Peyer's patch (tissue), 4 donors: ENCODE data around the gene ABCC4.

Experiments used
- POLR2A ChIP-seq, 2 donors: fragments of 450-650 bp; IDR thresholded peaks; one replicate each; pipeline ENCODE4 v1.5.1; 2017; ENCODE audit warnings: antibody characterized with exemption in 2 of 2, mild to moderate bottlenecking in 2 of 2, moderate library complexity in 2 of 2
- TF ChIP-seq, protein P1 (sequence below), 6 experiments: fragments of 450-650 bp in 4 of 6; fragments of 200-600 bp in 2 of 6; sonication (generic) in 1 of 6; IDR thresholded peaks; one replicate each; pipeline ENCODE4 v1.5.1; 2017 to 2019; ENCODE audit warnings: antibody characterized with exemption in 6 of 6, mild to moderate bottlenecking in 3 of 6, moderate library complexity in 1 of 6

GRCh38 chr13:95253033-95253432 lies 48.2 kb downstream of the ABCC4 start:
- TF ChIP-seq, protein P1, sequence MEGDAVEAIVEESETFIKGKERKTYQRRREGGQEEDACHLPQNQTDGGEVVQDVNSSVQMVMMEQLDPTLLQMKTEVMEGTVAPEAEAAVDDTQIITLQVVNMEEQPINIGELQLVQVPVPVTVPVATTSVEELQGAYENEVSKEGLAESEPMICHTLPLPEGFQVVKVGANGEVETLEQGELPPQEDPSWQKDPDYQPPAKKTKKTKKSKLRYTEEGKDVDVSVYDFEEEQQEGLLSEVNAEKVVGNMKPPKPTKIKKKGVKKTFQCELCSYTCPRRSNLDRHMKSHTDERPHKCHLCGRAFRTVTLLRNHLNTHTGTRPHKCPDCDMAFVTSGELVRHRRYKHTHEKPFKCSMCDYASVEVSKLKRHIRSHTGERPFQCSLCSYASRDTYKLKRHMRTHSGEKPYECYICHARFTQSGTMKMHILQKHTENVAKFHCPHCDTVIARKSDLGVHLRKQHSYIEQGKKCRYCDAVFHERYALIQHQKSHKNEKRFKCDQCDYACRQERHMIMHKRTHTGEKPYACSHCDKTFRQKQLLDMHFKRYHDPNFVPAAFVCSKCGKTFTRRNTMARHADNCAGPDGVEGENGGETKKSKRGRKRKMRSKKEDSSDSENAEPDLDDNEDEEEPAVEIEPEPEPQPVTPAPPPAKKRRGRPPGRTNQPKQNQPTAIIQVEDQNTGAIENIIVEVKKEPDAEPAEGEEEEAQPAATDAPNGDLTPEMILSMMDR (IDR thresholded peaks at IDR 0.05): no peak
- no peak for TF ChIP-seq POLR2A (IDR thresholded peaks at IDR 0.05)
